Astrocyte (in vitro differentiated cells and primary cell): ENCODE results near the gene CNST. TPM values are rescaled to one million over a fixed set of nuclear protein-coding genes. Genes with fewer than 3 reads are reported as not detected.
"Not testable (repeated sequence)": the region's sequence is repeated elsewhere in the genome, so short reads cannot be mapped to it uniquely, and the experiment has no call there.

Experiments
- DNase-seq: peaks from one replicate; pipeline ENCODE4 v3.0.0-alpha.2; 2010; ENCODE audit warnings: low read depth
- FAIRE-seq: peaks from 2 replicates; lab custom pipeline; 2011; peaks lifted over from hg19 to GRCh38; lab: Jason Lieb, UNC
- H2AFZ ChIP-seq: 2 replicates; pipeline ENCODE4 v1.6.0; 2012; ENCODE audit warnings: low read depth, low read length, inconsistent platforms
- H3K27ac ChIP-seq: 2 replicates; pipeline ENCODE4 v1.5.1; 2011; ENCODE audit warnings: low read depth, low read length, inconsistent platforms
- H3K27me3 ChIP-seq: 2 replicates; pipeline ENCODE4 v1.6.0; 2011; ENCODE audit warnings: low read length, inconsistent platforms; ENCODE audit not compliant: insufficient read depth
- H3K36me3 ChIP-seq: 2 replicates; pipeline ENCODE4 v1.5.1; 2011; ENCODE audit warnings: low read length, inconsistent platforms; ENCODE audit not compliant: insufficient read depth
- H3K4me1 ChIP-seq: 2 replicates; pipeline ENCODE4 v1.5.1; 2011; ENCODE audit warnings: low read length, inconsistent platforms; ENCODE audit not compliant: insufficient read depth
- H3K4me2 ChIP-seq: 2 replicates; pipeline ENCODE4 v1.6.0; 2012; ENCODE audit warnings: low read length, inconsistent platforms
- H3K4me3 ChIP-seq: 2 replicates; pipeline ENCODE4 v1.5.1; 2011; ENCODE audit warnings: low read depth, mild to moderate bottlenecking, low read length, inconsistent platforms; ENCODE audit not compliant: insufficient read depth
- H3K79me2 ChIP-seq: 2 replicates; pipeline ENCODE4 v1.6.0; 2012; ENCODE audit warnings: mild to moderate bottlenecking, low read length, inconsistent platforms; ENCODE audit not compliant: insufficient read depth
- H3K9ac ChIP-seq: 2 replicates; pipeline ENCODE4 v1.6.0; 2012; ENCODE audit warnings: mild to moderate bottlenecking, low read length, inconsistent platforms
- H3K9me3 ChIP-seq: 2 replicates; pipeline ENCODE4 v1.5.1; 2012; ENCODE audit warnings: low read depth, mild to moderate bottlenecking, low read length, inconsistent platforms; ENCODE audit not compliant: insufficient read depth
- H4K20me1 ChIP-seq: 2 replicates; pipeline ENCODE4 v1.6.0; 2012; ENCODE audit warnings: low read length, inconsistent platforms; ENCODE audit not compliant: insufficient read depth
- H3K27ac Mint-ChIP-seq: one replicate; pipeline ENCODE4 v1.8.0; 2021; ENCODE audit warnings: mild to moderate bottlenecking, mixed read lengths; ENCODE audit not compliant: unreplicated experiment
- H3K27me3 Mint-ChIP-seq: one replicate; pipeline ENCODE4 v1.8.0; 2021; ENCODE audit warnings: low read depth, mixed read lengths; ENCODE audit not compliant: unreplicated experiment
- H3K36me3 Mint-ChIP-seq: one replicate; pipeline ENCODE4 v1.8.0; 2021; ENCODE audit warnings: low read depth, mixed read lengths; ENCODE audit not compliant: unreplicated experiment
- H3K4me1 Mint-ChIP-seq: one replicate; pipeline ENCODE4 v1.8.0; 2021; ENCODE audit warnings: low read depth, mixed read lengths; ENCODE audit not compliant: unreplicated experiment
- H3K4me3 Mint-ChIP-seq: one replicate; pipeline ENCODE4 v1.8.0; 2021; ENCODE audit warnings: mild to moderate bottlenecking, moderate library complexity, mixed read lengths; ENCODE audit not compliant: unreplicated experiment
- H3K9me3 Mint-ChIP-seq: one replicate; pipeline ENCODE4 v1.8.0; 2021; ENCODE audit warnings: mild to moderate bottlenecking, mixed read lengths; ENCODE audit not compliant: unreplicated experiment
- CTCF ChIP-seq: IDR thresholded peaks from 2 replicates; pipeline ENCODE4 v1.5.1; 2011; ENCODE audit warnings: low read depth, mild to moderate bottlenecking, inconsistent platforms, low read length, moderate library complexity; ENCODE audit not compliant: insufficient read depth
- EZH2 ChIP-seq: IDR thresholded peaks from 2 replicates; pipeline ENCODE4 v1.6.1; 2012; ENCODE audit warnings: mild to moderate bottlenecking, low read length, inconsistent platforms; ENCODE audit not compliant: insufficient read depth
- total RNA-seq: library from RNA; stranded (reverse); gene quantifications from 2 replicates; pipeline ENCODE4 v1.2.1, GENCODE V29; 2021

Gene CNST
- total RNA-seq, 1 donor from 2014 or later = 19.8 TPM

DNA sequence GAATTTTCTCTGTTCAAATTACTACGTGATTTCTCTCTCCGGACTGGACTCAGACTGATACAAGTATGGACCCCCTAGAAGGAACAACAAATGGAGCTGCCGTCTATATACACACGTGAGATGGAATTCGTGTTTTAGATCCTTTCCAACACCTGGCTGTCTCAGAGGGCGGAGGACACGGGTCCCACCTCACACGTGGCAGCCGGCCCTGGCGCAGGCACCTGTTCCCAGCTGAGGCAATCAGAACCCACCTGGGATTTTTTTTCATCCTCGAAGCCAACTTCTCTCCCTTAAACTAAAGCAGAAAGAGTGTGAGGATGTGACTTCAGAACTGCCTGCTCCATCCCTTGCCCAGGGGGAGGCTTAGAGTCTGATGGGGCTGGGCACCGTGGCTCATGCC, 123.8 kb downstream of the CNST start:
- FAIRE-seq = no peak
- no peak overlapping the region for H3K9ac ChIP-seq
- peak overlapping the region; percentile 82 for H3K4me2 ChIP-seq

DNA sequence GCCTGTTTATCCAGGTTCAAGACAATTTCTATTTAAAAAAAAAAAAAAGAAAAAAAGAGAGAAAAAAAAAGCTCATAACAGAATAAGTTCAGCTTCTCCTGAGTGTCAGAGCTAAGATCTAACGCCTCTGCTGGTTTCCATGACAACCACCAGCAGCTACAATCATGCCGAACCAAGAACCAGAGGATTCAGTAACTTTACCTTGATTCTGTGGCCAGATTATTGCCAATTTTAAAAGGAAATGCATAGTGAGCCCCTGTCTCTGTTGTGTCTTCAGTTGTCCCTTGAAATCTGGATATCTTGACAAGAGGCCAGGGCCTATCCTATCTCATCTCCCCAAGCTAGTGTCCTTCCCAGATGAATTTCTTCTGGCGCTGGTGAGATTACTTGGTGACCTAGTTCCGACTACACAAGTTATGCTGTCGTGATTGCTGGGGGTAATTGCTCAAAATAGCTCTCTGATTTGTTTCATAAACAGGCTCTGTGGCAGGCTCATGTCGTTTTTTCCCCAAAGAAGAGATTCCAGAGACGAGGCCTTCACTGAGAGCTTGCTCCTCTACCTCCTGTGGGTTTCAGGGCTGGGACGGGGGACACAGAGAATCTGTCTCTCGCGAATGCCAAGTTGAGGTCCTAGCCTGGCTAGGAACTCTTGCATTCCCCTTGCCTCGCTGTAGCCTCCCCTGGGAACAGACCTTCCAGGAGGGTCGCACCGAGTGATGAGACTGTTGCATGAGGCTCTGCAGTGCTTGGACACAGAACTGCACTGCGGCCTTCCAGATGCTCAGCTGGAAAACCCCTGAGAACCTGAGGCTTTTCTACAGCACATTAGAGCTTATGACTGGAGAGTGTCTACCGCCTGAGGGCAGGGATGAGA, 125.6 kb downstream of the CNST start:
- Histone ChIP-seq H3K27ac (no peak overlapping the region), H3K79me2 (no peaks in the 10 kb centered on the region), H3K27me3 (no peaks in the 10 kb centered on the region), H3K9ac (no peak overlapping the region), H3K9me3 (peaks cover 3% of the 10 kb centered on the region), H3K4me1 (peaks cover 3% of the 10 kb centered on the region), H3K36me3 (no peaks in the 10 kb centered on the region), H3K4me2 (no peak overlapping the region), H2AFZ (no peak overlapping the region), H3K4me3 (no peak overlapping the region), H4K20me1 (no peaks in the 10 kb centered on the region)
- H3K36me3 Mint-ChIP-seq = no peaks in the 10 kb centered on the region
- peaks cover 20% of the 10 kb centered on the region for H3K9me3 Mint-ChIP-seq
- no peaks in the 10 kb centered on the region for H3K27me3 Mint-ChIP-seq
- no peak for FAIRE-seq
- H3K4me3 Mint-ChIP-seq = no peak overlapping the region
- H3K27ac Mint-ChIP-seq = no peak overlapping the region
- no peak for DNase-seq
- no peaks in the 10 kb centered on the region for H3K4me1 Mint-ChIP-seq
- TF ChIP-seq EZH2 (no peak), CTCF (no peak)

More for the DNA sequence above, 123.8 kb downstream of the CNST start:
- Histone ChIP-seq H3K79me2 (no peaks in the 10 kb centered on the region), H3K27ac (no peak overlapping the region), H3K4me1 (no peaks in the 10 kb centered on the region), H3K4me3 (peak overlapping the region; percentile 39), H3K9me3 (peaks cover 3% of the 10 kb centered on the region), H2AFZ (no peak overlapping the region), H3K36me3 (no peaks in the 10 kb centered on the region), H3K27me3 (no peaks in the 10 kb centered on the region), H4K20me1 (no peaks in the 10 kb centered on the region)
- Mint-ChIP-seq H3K27me3 (no peaks in the 10 kb centered on the region), H3K4me1 (no peaks in the 10 kb centered on the region), H3K9me3 (peaks cover 23% of the 10 kb centered on the region), H3K27ac (no peak overlapping the region), H3K36me3 (peaks cover 2% of the 10 kb centered on the region), H3K4me3 (no peak overlapping the region)
- DNase-seq = no peak
- TF ChIP-seq CTCF = no peak
- TF ChIP-seq EZH2 = no peak

DNA sequence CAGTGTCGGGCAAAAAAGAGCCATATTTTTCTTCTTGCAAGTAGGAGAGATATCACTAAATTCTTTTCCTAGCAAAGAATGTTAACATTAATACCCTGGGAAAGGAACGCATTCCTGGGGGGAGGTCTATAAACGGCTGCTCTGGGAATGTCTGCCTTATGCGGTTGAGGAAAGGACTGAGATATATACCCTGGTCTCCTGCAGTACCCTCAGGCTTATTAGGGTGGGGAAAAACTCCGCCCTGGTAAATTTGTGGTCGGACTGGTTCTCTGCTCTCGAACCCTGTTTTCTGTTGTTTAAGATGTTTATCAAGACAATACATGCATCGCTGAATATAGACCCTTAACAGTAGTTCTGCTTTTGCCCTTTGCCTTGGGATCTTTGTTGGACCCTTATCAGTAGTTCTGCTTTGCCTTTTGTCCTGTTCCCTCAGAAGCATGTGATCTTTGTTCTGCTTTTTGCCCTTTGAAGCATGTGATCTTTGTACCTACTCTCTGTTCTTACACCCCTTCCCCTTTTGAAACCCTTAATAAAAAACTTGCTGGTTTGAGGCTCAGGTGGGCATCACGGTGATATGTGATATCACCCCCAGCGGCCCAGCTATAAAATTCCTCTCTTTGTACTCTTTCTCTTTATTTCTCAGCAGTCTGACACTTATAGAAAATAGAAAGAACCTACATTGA, 128.1 kb downstream of the CNST start:
- H4K20me1 ChIP-seq, H3K4me3 ChIP-seq, DNase-seq, H2AFZ ChIP-seq, H3K4me1 Mint-ChIP-seq, H3K9me3 ChIP-seq, FAIRE-seq, H3K36me3 ChIP-seq, H3K79me2 ChIP-seq, H3K27ac ChIP-seq, H3K9ac ChIP-seq, H3K36me3 Mint-ChIP-seq, H3K4me2 ChIP-seq, H3K27me3 Mint-ChIP-seq, H3K4me3 Mint-ChIP-seq, H3K27ac Mint-ChIP-seq, H3K27me3 ChIP-seq: not testable (repeated sequence)
- peaks cover 20% of the 10 kb centered on the region for H3K9me3 Mint-ChIP-seq
- H3K4me1 ChIP-seq = peaks cover 10% of the 10 kb centered on the region
